ENCODE measurements around the gene LDHD.

Gene LDHD

GRCh38 chr16:75114946-75115825, 1.4 kb downstream of the LDHD start:
- no peak for DNase-seq (ENCODE audit: low read depth)
- TF ChIP-seq, protein P1, sequence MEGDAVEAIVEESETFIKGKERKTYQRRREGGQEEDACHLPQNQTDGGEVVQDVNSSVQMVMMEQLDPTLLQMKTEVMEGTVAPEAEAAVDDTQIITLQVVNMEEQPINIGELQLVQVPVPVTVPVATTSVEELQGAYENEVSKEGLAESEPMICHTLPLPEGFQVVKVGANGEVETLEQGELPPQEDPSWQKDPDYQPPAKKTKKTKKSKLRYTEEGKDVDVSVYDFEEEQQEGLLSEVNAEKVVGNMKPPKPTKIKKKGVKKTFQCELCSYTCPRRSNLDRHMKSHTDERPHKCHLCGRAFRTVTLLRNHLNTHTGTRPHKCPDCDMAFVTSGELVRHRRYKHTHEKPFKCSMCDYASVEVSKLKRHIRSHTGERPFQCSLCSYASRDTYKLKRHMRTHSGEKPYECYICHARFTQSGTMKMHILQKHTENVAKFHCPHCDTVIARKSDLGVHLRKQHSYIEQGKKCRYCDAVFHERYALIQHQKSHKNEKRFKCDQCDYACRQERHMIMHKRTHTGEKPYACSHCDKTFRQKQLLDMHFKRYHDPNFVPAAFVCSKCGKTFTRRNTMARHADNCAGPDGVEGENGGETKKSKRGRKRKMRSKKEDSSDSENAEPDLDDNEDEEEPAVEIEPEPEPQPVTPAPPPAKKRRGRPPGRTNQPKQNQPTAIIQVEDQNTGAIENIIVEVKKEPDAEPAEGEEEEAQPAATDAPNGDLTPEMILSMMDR (IDR thresholded peaks at IDR 0.05; ENCODE audit: low read depth, low read length, missing control alignments): no peak
- H3K4me3 ChIP-seq (ENCODE audit: low read depth, low read length): no peak overlapping the region

DNA sequence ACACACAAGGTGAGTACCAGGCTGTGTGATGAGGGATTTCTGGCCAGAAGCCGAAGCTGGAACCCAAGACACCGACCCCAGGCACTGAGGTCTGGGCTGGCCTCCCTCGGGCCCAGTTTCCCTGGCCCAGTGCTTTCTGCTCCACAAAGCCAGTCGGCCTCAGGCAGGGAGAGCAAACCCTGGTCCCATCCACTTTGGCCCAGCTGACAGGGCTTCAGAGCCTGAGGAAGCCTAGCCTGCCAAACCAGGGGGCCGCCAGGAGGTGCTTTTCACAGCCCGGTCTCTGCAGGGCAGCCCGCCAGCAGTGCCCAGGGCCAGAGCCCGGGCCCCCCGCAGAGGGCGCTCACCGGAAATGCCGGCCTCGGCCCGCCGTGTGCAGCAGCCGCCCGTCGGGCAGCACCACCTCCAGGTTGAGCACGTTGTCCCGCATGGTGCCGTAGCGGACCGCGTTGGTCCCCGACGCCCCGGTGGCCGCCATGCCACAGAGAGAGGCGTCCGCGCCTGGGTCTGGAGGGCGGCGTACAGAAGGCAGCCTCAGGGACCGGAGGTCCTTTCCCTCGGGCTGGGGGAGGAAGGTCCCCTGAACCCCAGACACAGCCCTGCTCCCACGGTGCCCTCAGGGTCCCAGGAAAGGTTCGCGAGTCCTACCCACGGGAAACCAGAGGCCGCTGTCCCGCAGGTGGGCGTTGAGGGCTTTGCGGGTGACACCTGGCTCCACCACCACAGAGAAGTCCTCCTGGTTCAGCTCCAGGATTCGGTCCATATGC, 2.2 kb downstream of the LDHD start:
- no peak for DNase-seq (ENCODE audit: low read depth)
- TF ChIP-seq, protein P1 (IDR thresholded peaks at IDR 0.05; ENCODE audit: low read depth, low read length, missing control alignments): no peak
- no peak overlapping the region for H3K4me3 ChIP-seq (ENCODE audit: low read depth, low read length)

DNA sequence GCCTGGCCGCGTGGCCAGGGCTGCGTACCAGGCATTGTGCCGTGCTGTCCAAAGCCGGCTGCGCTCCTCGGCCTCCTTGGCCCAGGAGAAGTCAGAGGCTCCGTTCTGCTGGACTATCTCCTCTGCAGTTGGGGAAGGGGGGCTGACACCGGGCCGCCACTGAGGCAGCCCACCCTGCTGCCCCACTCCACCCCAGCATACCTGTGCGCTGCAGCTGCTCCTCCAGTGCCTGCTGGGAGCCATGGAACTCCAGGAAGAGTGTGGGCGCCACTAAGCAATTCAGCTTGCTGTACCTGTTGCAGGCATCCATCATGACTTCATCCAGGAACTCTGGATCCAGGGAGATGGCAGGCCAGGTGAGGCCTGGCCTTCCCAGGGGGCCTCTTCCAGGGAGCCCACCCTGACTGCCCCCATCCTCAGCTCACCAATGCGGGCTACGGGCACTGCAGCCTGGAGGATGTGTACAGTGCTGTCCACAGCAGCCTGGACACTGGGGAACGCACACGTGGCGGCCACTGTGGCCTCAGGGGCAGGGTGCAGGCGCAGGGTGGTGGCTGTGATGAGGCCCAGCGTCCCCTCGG, 2.9 kb downstream of the LDHD start:
- no peak for DNase-seq (ENCODE audit: low read depth)
- H3K4me3 ChIP-seq (ENCODE audit: low read depth, low read length): no peak overlapping the region
- TF ChIP-seq, protein P1 (IDR thresholded peaks at IDR 0.05; ENCODE audit: low read depth, low read length, missing control alignments): no peak

DNA sequence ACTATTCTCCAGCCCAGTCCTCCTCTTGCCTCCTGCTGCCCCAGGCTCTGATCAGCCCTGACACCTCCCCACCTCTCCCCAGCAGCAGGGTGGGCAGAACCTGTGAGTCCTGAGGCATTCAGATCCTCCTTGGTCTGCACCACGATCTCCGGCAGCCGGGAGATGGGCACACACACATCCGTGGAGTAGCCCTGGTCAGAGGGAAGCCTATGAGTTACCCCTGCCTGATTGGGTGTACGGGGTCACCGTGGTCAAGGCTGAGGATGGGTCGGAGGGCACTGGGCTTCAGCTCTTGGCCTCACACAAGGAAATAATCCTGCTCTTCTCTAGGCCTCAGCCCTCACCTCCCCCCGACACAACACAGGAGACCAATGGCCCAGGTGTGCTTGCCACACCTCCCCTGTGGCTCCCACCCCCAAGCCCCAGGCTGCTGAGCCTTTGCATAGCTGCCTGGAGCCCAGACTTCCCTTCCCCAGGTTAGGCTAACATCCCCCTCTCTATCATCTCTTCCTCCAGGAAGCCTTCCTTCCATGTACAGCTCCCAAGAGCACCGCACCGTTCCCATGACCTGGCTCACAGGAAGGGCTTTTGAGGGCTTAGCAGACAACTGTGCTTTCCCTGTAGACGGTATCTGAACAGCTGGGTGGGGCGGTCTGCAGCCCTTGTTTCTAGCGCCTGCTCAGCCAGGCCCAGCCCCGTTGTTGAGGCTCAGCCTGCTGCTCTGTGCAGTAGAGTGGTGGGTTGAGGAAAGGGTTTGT, 3.7 kb downstream of the LDHD start:
- TF ChIP-seq, protein P1 (IDR thresholded peaks at IDR 0.05; ENCODE audit: low read depth, low read length, missing control alignments): no peak
- DNase-seq (ENCODE audit: low read depth): no peak
- no peak overlapping the region for H3K4me3 ChIP-seq (ENCODE audit: low read depth, low read length)

- no peak overlapping the region for H3K4me3 ChIP-seq (ENCODE audit: low read depth, low read length)
- DNase-seq (ENCODE audit: low read depth): no peak
- TF ChIP-seq, protein P1 (IDR thresholded peaks at IDR 0.05; ENCODE audit: low read depth, low read length, missing control alignments): no peak
These were observed 4.4 kb downstream of the LDHD start for GRCh38 chr16:75111961-75112733.

- no peak overlapping the region for H3K4me3 ChIP-seq (ENCODE audit: low read depth, low read length)
- DNase-seq (ENCODE audit: low read depth): no peak
- TF ChIP-seq, protein P1 (IDR thresholded peaks at IDR 0.05; ENCODE audit: low read depth, low read length, missing control alignments): no peak
These were observed 5.1 kb downstream of the LDHD start for GRCh38 chr16:75111514-75111940.
